Measurements from ENCODE around the gene CCDC3.
"Not testable (repeated sequence)": the region's sequence is repeated elsewhere in the genome, so short reads cannot be mapped to it uniquely, and the experiment has no call there.

CCDC3 gene

DNA sequence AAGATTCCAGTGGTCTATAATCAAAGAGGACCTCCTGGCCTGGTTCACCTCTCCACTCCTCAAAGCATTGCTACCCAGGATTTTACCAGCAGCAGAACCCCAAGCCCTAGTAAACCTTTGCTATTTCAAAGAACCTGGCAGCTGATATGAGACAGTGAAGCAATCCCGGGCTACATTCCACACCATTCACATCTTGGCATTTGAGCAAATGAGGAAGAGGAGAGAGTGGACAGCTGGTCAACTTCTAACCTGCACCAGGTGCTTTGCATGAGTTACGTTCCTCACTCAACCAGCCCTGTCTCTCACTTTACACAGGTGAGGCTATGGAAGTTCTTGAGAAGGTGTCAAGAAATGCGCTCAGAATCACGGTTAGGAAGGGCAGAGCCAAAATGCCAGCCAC, 1.1 kb downstream of the CCDC3 start:
- DNase-seq (ENCODE audit: low read depth), result no peak
- Histone ChIP-seq H3K4me1 (ENCODE audit: control insufficient read depth, insufficient read depth, low read length) (peaks cover 10% of the 10 kb centered on the region), H3K36me3 (ENCODE audit: control insufficient read depth, insufficient read depth, low read length, severe bottlenecking) (no peaks in the 10 kb centered on the region), H3K27me3 (replicated peaks; ENCODE audit: control insufficient read depth, insufficient read depth, low read length) (peaks cover 46% of the 10 kb centered on the region), H3K4me3 (ENCODE audit: low read length) (no peak overlapping the region), H3K9ac (ENCODE audit: low read length) (no peak overlapping the region), H3K9me3 (ENCODE audit: control insufficient read depth, low read length) (peaks cover 13% of the 10 kb centered on the region)

DNA sequence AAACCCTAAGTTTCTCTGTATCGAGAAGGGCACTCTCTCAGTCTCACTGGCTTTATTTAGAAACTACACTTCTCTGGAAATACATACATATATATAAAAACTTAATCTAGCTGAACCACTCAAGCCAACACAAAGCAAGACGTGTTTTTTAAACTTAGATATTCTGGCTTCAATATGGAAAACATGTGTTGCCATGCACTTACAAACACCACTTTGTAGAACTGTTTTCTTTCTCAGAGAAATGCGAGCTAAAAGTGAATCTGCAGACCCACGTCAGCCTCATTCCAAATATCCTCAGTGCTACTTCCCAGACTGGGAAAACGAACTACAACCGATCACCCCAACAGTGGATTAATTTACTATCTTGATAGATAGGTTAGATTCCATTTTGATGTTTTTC, 1.7 kb downstream of the CCDC3 start:
- Histone ChIP-seq H3K36me3 (ENCODE audit: control insufficient read depth, insufficient read depth, low read length, severe bottlenecking) (no peaks in the 10 kb centered on the region), H3K27me3 (replicated peaks; ENCODE audit: control insufficient read depth, insufficient read depth, low read length) (peaks cover 43% of the 10 kb centered on the region), H3K9me3 (ENCODE audit: control insufficient read depth, low read length) (peaks cover 13% of the 10 kb centered on the region), H3K4me3 (ENCODE audit: low read length) (no peak overlapping the region), H3K9ac (ENCODE audit: low read length) (no peak overlapping the region), H3K4me1 (ENCODE audit: control insufficient read depth, insufficient read depth, low read length) (peaks cover 10% of the 10 kb centered on the region)
- no peak for DNase-seq (ENCODE audit: low read depth)

DNA sequence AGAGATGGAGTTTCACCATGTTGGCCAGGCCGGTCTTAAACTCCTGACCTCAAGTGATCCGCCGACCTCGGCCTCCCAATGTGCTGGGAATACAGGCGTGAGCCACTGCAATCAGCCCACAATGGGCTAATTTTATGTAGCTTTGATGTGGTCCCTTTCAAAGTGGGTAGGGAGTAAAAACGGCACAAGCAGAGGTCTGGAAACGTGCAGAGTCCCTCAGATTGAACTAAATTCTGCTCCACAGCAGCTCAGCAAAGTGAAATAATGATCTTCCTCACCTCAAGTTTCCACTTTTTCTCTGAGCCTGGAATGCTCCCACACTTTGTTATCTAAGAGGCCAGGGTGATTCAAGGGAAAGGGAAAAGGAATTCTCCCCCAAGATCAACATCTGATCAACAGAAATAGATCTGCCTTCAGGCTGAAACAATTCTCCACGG, 6.1 kb downstream of the CCDC3 start:
- Histone ChIP-seq H3K36me3 (ENCODE audit: control insufficient read depth, insufficient read depth, low read length, severe bottlenecking) (no peaks in the 10 kb centered on the region), H3K4me1 (ENCODE audit: control insufficient read depth, insufficient read depth, low read length) (peaks cover 12% of the 10 kb centered on the region), H3K27me3 (replicated peaks; ENCODE audit: control insufficient read depth, insufficient read depth, low read length) (peaks cover 55% of the 10 kb centered on the region), H3K4me3 (ENCODE audit: low read length) (no peak overlapping the region), H3K9me3 (ENCODE audit: control insufficient read depth, low read length) (peaks cover 11% of the 10 kb centered on the region), H3K9ac (ENCODE audit: low read length) (no peak overlapping the region)
- DNase-seq (ENCODE audit: low read depth), result no peak

DNA sequence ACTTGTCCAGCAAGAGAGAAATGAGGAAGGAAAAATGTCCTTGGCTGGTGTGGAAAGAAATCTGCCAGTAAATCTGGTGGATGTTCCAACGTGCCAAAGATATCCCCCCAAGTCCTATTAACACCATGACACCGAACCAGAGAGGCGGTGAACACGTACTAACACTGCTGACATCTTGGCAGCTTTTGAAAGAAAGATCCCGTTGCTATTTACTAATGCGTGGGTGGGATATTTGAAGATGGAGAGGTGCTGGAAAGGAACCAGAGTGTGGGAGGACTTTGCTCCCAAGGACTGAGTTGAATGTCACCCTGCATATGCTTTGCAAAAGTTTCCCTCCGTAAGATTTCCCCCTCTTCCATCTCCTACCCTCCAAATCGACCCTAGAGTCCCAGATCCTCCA, 7.9 kb downstream of the CCDC3 start:
- Histone ChIP-seq H3K9ac (ENCODE audit: low read length) (no peak overlapping the region), H3K36me3 (ENCODE audit: control insufficient read depth, insufficient read depth, low read length, severe bottlenecking) (no peaks in the 10 kb centered on the region), H3K4me3 (ENCODE audit: low read length) (no peak overlapping the region), H3K27me3 (replicated peaks; ENCODE audit: control insufficient read depth, insufficient read depth, low read length) (peaks cover 43% of the 10 kb centered on the region), H3K4me1 (ENCODE audit: control insufficient read depth, insufficient read depth, low read length) (peaks cover 12% of the 10 kb centered on the region), H3K9me3 (ENCODE audit: control insufficient read depth, low read length) (peaks cover 2% of the 10 kb centered on the region)
- DNase-seq (ENCODE audit: low read depth), result no peak

- Histone ChIP-seq H3K9me3 (ENCODE audit: control insufficient read depth, low read length) (peaks cover 10% of the 10 kb centered on the region), H3K36me3 (ENCODE audit: control insufficient read depth, insufficient read depth, low read length, severe bottlenecking) (no peaks in the 10 kb centered on the region), H3K9ac (ENCODE audit: low read length) (no peak overlapping the region), H3K27me3 (replicated peaks; ENCODE audit: control insufficient read depth, insufficient read depth, low read length) (peaks cover 3% of the 10 kb centered on the region), H3K4me1 (ENCODE audit: control insufficient read depth, insufficient read depth, low read length) (no peaks in the 10 kb centered on the region), H3K4me3 (ENCODE audit: low read length) (no peak overlapping the region)
- no peak for DNase-seq (ENCODE audit: low read depth)
Measured at GRCh38 chr10:12985347-12985746, 16.2 kb downstream of the CCDC3 start.

GRCh38 chr10:12984165-12984747, 17.3 kb downstream of the CCDC3 start:
- no peak for DNase-seq (ENCODE audit: low read depth)
- H3K27me3 ChIP-seq (replicated peaks; ENCODE audit: control insufficient read depth, insufficient read depth, low read length), result peaks cover 14% of the 10 kb centered on the region
- no peaks in the 10 kb centered on the region for H3K4me1 ChIP-seq (ENCODE audit: control insufficient read depth, insufficient read depth, low read length)
- H3K9ac ChIP-seq (ENCODE audit: low read length), result no peak overlapping the region
- H3K9me3 ChIP-seq (ENCODE audit: control insufficient read depth, low read length), result peaks cover 10% of the 10 kb centered on the region
- no peak overlapping the region for H3K4me3 ChIP-seq (ENCODE audit: low read length)
- H3K36me3 ChIP-seq (ENCODE audit: control insufficient read depth, insufficient read depth, low read length, severe bottlenecking), result no peaks in the 10 kb centered on the region

GRCh38 chr10:12983568-12983967, 17.9 kb downstream of the CCDC3 start:
- not testable (repeated sequence) for H3K9ac ChIP-seq (ENCODE audit: low read length); DNase-seq (ENCODE audit: low read depth); H3K4me3 ChIP-seq (ENCODE audit: low read length); H3K4me1 ChIP-seq (ENCODE audit: control insufficient read depth, insufficient read depth, low read length); H3K36me3 ChIP-seq (ENCODE audit: control insufficient read depth, insufficient read depth, low read length, severe bottlenecking)
- Histone ChIP-seq H3K9me3 (ENCODE audit: control insufficient read depth, low read length) (peaks cover 10% of the 10 kb centered on the region), H3K27me3 (replicated peaks; ENCODE audit: control insufficient read depth, insufficient read depth, low read length) (peaks cover 21% of the 10 kb centered on the region)

- peaks cover 29% of the 10 kb centered on the region for H3K27me3 ChIP-seq (replicated peaks; ENCODE audit: control insufficient read depth, insufficient read depth, low read length)
- no peak overlapping the region for H3K4me3 ChIP-seq (ENCODE audit: low read length)
- H3K4me1 ChIP-seq (ENCODE audit: control insufficient read depth, insufficient read depth, low read length), result no peaks in the 10 kb centered on the region
- peak; percentile 45 for DNase-seq (ENCODE audit: low read depth)
- H3K36me3 ChIP-seq (ENCODE audit: control insufficient read depth, insufficient read depth, low read length, severe bottlenecking), result no peaks in the 10 kb centered on the region
- H3K9me3 ChIP-seq (ENCODE audit: control insufficient read depth, low read length), result peaks cover 10% of the 10 kb centered on the region
- H3K9ac ChIP-seq (ENCODE audit: low read length), result no peak overlapping the region
Measured at GRCh38 chr10:12981570-12981969, 19.9 kb downstream of the CCDC3 start.

GRCh38 chr10:12980713-12981306, 20.7 kb downstream of the CCDC3 start:
- no peak for DNase-seq (ENCODE audit: low read depth)
- Histone ChIP-seq H3K9ac (ENCODE audit: low read length) (no peak overlapping the region), H3K9me3 (ENCODE audit: control insufficient read depth, low read length) (peaks cover 10% of the 10 kb centered on the region), H3K36me3 (ENCODE audit: control insufficient read depth, insufficient read depth, low read length, severe bottlenecking) (no peaks in the 10 kb centered on the region), H3K4me1 (ENCODE audit: control insufficient read depth, insufficient read depth, low read length) (no peaks in the 10 kb centered on the region), H3K4me3 (ENCODE audit: low read length) (no peak overlapping the region), H3K27me3 (replicated peaks; ENCODE audit: control insufficient read depth, insufficient read depth, low read length) (peaks cover 37% of the 10 kb centered on the region)

DNA sequence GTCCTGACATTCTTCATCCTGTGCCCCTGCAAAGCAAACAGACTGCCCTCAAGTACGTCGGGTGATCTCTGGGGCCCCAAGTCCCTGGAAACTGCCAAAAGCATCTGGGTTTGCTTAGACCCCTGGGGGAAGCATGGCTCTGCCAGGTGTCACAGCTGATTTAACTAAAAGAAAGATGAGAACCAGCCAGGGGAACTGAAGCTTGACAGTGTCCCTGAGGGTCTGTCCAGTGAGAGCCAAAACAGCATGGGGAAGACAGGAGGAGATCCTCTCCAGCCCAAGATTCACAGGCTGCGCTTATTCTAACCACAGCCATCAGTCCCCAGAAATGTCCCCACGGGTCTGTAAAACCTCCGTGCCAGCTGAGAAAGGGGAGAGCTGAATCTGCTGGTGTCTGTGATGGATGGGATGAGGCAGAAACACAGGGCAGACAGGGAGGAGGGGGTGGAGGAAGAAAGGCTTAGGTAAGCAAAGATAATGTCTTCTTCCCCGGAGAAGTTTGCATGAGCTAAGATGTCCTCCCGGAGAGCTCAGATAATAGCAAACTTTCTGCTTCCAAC, 21.3 kb downstream of the CCDC3 start:
- no peak for DNase-seq (ENCODE audit: low read depth)

DNA sequence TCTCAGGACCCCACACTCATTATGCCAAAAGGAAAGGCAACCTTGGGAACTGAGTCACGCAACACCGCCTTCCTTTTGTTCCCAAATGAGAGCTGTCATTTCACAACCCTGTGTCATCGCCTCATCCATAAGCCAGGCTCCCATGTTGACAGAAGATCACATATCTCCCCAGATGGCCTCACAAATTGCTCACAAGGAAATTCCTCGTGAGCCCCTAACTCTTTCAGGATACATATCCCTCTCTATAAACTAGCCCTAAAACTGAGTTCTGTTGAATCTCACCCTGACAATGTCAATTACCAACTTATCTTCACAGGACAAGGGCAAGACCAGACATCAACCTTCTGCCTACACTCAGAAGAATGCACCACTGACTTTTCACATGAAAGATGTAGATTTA, 22.6 kb downstream of the CCDC3 start:
- Histone ChIP-seq H3K27me3 (replicated peaks; ENCODE audit: control insufficient read depth, insufficient read depth, low read length) (peaks cover 46% of the 10 kb centered on the region), H3K9ac (ENCODE audit: low read length) (no peak overlapping the region), H3K4me3 (ENCODE audit: low read length) (no peak overlapping the region), H3K9me3 (ENCODE audit: control insufficient read depth, low read length) (peaks cover under 1% of the 10 kb centered on the region), H3K4me1 (ENCODE audit: control insufficient read depth, insufficient read depth, low read length) (peaks cover 6% of the 10 kb centered on the region), H3K36me3 (ENCODE audit: control insufficient read depth, insufficient read depth, low read length, severe bottlenecking) (no peaks in the 10 kb centered on the region)
- no peak for DNase-seq (ENCODE audit: low read depth)

More for the DNA sequence above, 21.3 kb downstream of the CCDC3 start:
- Histone ChIP-seq H3K36me3 (ENCODE audit: control insufficient read depth, insufficient read depth, low read length, severe bottlenecking) (no peaks in the 10 kb centered on the region), H3K4me3 (ENCODE audit: low read length) (no peak overlapping the region), H3K9ac (ENCODE audit: low read length) (no peak overlapping the region), H3K9me3 (ENCODE audit: control insufficient read depth, low read length) (peaks cover 10% of the 10 kb centered on the region), H3K4me1 (ENCODE audit: control insufficient read depth, insufficient read depth, low read length) (no peaks in the 10 kb centered on the region), H3K27me3 (replicated peaks; ENCODE audit: control insufficient read depth, insufficient read depth, low read length) (peaks cover 42% of the 10 kb centered on the region)
